IPS-NIHi7 (cell line): ENCODE measurements around the gene REELD1.

Experiments used
- DNase-seq: peaks from one replicate; pipeline ENCODE4 v3.0.0; 2012; ENCODE audit warnings: mixed read lengths; ENCODE audit errors: extremely low spot score

REELD1 gene

GRCh38 chr4:146265950-146266490 lies 51.7 kb downstream of the REELD1 start:
- DNase-seq, result no peak

GRCh38 chr4:146267826-146268225 lies 53.5 kb downstream of the REELD1 start:
- DNase-seq, result no peak

GRCh38 chr4:146269228-146269653 lies 54.9 kb downstream of the REELD1 start:
- DNase-seq, result no peak

DNA sequence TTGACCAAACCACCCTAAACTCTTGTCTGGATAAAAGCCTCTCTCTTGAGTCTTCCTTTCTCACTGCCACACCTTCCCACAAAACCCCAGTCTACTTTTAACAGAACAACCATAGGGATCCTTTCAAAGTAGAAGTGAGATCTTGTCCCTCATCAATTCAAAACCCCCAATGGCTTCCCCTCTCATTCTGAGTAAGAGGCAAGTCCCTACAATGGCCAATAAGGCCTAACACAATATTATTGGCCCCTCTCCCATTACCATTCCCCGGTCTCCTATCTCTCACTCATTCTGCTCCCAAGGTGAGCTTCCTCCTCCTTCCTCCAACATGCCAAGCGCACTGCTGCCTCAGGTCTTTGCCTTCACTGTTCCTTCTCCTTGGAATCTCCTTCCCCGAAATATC lies 57.1 kb downstream of the REELD1 start:
- DNase-seq, result no peak

DNA sequence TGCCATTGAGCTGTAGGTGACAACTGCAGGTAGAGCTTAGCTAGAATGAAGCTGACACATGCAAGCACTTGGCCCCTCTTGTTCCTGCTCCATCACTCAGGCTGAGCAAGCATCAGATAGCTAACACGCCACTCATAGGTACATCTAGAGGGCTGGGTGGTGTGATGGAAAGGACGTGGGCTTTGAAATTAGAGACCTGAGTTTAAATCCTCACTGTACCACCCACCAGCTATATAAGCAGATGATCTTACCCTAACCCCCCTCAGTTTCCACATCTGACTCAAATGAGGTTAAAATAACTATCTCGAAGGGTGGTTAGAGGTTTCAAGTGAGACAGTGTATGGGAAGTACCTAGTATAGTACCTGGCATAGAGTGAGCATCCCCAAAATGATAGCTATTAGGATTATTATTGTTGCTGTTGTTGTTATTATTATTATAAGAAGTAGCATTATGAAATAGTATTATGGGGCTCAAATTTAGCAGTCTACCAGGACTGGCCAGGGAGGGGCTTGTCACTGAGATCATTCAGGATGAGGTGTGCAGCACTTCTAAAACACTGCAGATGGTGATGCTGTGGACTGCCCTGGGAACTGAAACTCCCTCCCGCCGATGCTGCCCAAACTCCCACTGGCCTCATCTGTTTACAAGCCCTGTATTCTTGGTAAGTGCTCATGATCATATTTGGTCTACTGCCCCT lies 59.0 kb downstream of the REELD1 start:
- no peak for DNase-seq

- DNase-seq, result no peak
Measured at GRCh38 chr4:146274774-146275173, 60.4 kb downstream of the REELD1 start.

- DNase-seq, result no peak
Measured at GRCh38 chr4:146275370-146275769, 61.0 kb downstream of the REELD1 start.

DNA sequence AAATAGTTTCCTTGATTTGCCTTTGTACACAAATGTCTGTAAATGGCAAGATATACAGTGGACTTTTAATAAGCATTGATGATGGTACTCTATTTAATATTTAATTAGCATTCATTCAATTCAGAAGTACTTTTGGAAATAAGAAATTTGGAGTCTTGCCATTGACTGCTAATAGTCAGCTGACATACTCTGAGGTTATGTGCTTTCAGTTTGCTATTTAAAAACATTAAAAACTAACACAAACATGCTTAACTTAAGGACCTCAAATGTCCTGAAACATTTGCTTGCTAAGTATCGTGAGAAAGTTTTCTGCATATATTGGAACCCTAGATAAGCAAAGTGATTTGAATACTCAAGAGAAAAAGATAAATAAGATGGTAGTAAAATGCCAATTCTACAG lies 64.6 kb downstream of the REELD1 start:
- DNase-seq, result no peak
